Hepatocyte (in vitro differentiated cells): ENCODE results near the gene CTNNA2.

Experiments used
- EZH2 ChIP-seq: fragments of 200-600 bp; sonication (generic); IDR thresholded peaks from 2 replicates; pipeline ENCODE4 v1.6.1; 2016; ENCODE audit warnings: antibody characterized with exemption, mild to moderate bottlenecking, borderline replicate concordance
- EZH2phosphoT487 ChIP-seq: fragments of 200-600 bp; sonication (generic); IDR thresholded peaks from one replicate; pipeline ENCODE4 v1.6.1; 2018; ENCODE audit warnings: antibody characterized with exemption, mild to moderate bottlenecking, low read depth, moderate library complexity; ENCODE audit not compliant: unreplicated experiment, severe bottlenecking
- TF ChIP-seq, protein P1 (sequence below): fragments of 200-600 bp; sonication (generic); IDR thresholded peaks from 2 replicates; pipeline ENCODE4 v1.5.1; 2016; ENCODE audit warnings: antibody characterized with exemption, mild to moderate bottlenecking; ENCODE audit not compliant: poor library complexity

DNA sequence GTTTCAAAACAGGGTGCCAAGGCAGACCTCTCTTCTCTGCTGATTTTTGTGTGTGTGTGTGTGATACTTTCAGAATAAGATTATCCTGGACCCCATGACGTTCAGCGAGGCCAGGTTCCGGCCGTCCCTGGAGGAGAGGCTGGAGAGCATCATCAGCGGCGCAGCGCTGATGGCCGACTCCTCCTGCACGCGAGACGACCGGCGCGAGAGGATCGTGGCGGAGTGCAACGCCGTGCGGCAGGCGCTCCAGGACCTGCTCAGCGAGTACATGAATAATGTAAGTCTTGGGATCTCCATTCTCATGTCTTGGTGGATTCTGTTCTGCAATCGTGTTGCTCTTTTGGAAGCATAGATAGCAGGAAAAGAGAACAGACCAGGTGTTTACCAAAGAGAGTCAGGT lies 396.7 kb downstream of the CTNNA2 start:
- TF ChIP-seq EZH2phosphoT487 (no peak), EZH2 (no peak)
- TF ChIP-seq, protein P1, sequence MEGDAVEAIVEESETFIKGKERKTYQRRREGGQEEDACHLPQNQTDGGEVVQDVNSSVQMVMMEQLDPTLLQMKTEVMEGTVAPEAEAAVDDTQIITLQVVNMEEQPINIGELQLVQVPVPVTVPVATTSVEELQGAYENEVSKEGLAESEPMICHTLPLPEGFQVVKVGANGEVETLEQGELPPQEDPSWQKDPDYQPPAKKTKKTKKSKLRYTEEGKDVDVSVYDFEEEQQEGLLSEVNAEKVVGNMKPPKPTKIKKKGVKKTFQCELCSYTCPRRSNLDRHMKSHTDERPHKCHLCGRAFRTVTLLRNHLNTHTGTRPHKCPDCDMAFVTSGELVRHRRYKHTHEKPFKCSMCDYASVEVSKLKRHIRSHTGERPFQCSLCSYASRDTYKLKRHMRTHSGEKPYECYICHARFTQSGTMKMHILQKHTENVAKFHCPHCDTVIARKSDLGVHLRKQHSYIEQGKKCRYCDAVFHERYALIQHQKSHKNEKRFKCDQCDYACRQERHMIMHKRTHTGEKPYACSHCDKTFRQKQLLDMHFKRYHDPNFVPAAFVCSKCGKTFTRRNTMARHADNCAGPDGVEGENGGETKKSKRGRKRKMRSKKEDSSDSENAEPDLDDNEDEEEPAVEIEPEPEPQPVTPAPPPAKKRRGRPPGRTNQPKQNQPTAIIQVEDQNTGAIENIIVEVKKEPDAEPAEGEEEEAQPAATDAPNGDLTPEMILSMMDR = no peak
